ENCODE data around the gene CACFD1. TPM values are rescaled to one million over a fixed set of nuclear protein-coding genes. Genes with fewer than 3 reads are reported as not detected.
A peak's percentile ranks its signal among the peaks of the same experiment; 100 is the strongest.

CACFD1 gene
- total and polyA plus RNA-seq, 2 donors (not counting 1 experiment from before 2014, with no cell fraction given): 27.4 to 31.1 TPM

GRCh38 chr9:133458643-133459312 is 1.0 kb upstream of the CACFD1 start:
- Histone ChIP-seq H3K9me3 (ENCODE audit: control extremely low read depth in 1 of 3, control insufficient read depth in 2 of 3, insufficient read depth in 1 of 3, low read length in 2 of 3) (no peaks in the 10 kb centered on the region), H4K20me1 (ENCODE audit: control insufficient read depth, insufficient read depth, low read length, poor library complexity, severe bottlenecking) (peaks cover 4% of the 10 kb centered on the region), H3K4me1 (ENCODE audit: control insufficient read depth in 2 of 2, insufficient read depth in 2 of 2, low read length in 2 of 2) (peaks cover 13 to 35% of the 10 kb centered on the region in 2 donors), H3K9ac (ENCODE audit: low read length) (peak overlapping the region; percentile 98), H3K79me2 (ENCODE audit: control insufficient read depth, insufficient read depth, low read length) (peaks cover 13% of the 10 kb centered on the region), H3K4me2 (replicated peaks; ENCODE audit: low read depth, low read length, poor library complexity, severe bottlenecking) (peak overlapping the region; percentile 85), H3K36me3 (replicated peaks in 1 of 2; ENCODE audit: control extremely low read depth in 1 of 2, control insufficient read depth in 1 of 2, extremely low read depth in 1 of 2, insufficient read depth in 2 of 2, low read length in 1 of 2) (no peaks in the 10 kb centered on the region), H2AFZ (ENCODE audit: insufficient read depth, low read depth, low read length, poor library complexity, severe bottlenecking) (peak overlapping the region; percentile 80), H3K4me3 (ENCODE audit: control extremely low read depth in 1 of 5, extremely low read depth in 1 of 5, insufficient read depth in 1 of 5, low read depth in 2 of 5, low read length in 4 of 5) (peak overlapping the region in 4 of 5 experiments; percentile 78 to 86 (median 80)), H3K27ac (ENCODE audit: low read length in 2 of 2) (peak overlapping the region in 1 of 2 donors; percentile 98), H3K27me3 (replicated peaks in 1 of 4; ENCODE audit: control extremely low read depth in 1 of 4, control insufficient read depth in 3 of 4, insufficient read depth in 4 of 4, low read length in 3 of 4) (no peaks in the 10 kb centered on the region)
- Mint-ChIP-seq H3K27me3 (no peaks in the 10 kb centered on the region), H3K9me3 (ENCODE audit: insufficient read depth) (no peaks in the 10 kb centered on the region), H3K4me1 (peaks cover 22% of the 10 kb centered on the region), H3K4me3 (peak overlapping the region; percentile 94), H3K27ac (peak overlapping the region; percentile 99)
- CTCF ChIA-PET: interaction anchor here (1.0 to 2.2 kb wide), 4 partner anchors 21 to 273 kb away, joined by 4 to 6 read pairs (median 6); no protein-coding TSS in a partner anchor
- POLR2A ChIA-PET: interaction anchor here (0.5 to 2.8 kb wide), 8 partner anchors 16 to 1213 kb away, joined by 3 to 28 read pairs (median 4); partner anchors contain the start of genes MED22, REXO4, RPL7A and SLC2A6
- WGBS (ENCODE audit: insufficient coverage): 79% methylated on average over 14 of the region's 16 CpGs
- intact Hi-C loops (cut with micrococcal nuclease): loop anchor here (1.0 kb wide), 2 partner anchors 21 to 110 kb away; partner anchors contain the start of genes MED22, RPL7A and SLC2A6
- TF ChIP-seq CTCF (IDR thresholded peaks at IDR 0.05) (no peak), EZH2 (IDR thresholded peaks at IDR 0.05; ENCODE audit: borderline replicate concordance, insufficient read depth, low read depth, low read length, poor library complexity, severe bottlenecking) (no peak)
- ATAC-seq (ENCODE audit: low read depth): no peak
- no peak for DNase-seq
